ENCODE measurements around the gene ADAMTS9.

Gene ADAMTS9

DNA sequence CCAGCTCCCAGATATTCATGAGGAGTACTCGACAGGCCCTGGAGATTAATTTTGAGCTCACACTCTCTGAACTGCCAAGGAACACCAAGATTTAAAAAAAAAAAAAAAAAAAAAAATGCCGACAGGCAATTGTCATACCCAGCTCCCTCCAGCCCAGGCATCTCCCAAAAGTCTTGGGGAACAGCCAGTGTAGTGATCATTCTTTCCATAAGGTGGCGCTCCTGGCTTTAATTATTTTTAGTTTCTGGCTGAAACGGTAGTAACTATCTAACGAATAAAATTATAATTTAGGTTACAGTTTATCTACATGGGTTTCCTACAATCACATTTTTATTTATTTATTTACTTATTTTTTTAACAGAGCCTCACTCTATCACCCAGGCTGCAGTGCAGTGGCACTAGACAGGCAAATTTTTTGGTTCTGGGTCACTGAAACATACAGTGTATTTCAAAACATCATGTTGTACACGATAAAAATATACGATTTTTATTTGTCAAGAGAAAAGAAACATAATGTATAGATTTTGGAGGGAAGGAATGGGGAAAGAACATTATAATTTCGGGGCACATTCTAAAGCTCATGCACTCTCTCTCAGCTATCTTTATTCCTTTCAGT, 157.3 kb downstream of the ADAMTS9 start:
- peak; percentile 15 to 25 for DNase-seq

GRCh38 chr3:64523324-64523723, 164.5 kb downstream of the ADAMTS9 start:
- no peak for DNase-seq

GRCh38 chr3:64520334-64520733, 167.5 kb downstream of the ADAMTS9 start:
- DNase-seq, result no peak

- no peak for DNase-seq
Measured at GRCh38 chr3:64518950-64519349, 168.8 kb downstream of the ADAMTS9 start.

- DNase-seq, result no peak
Measured at GRCh38 chr3:64518496-64518895, 169.3 kb downstream of the ADAMTS9 start.

DNA sequence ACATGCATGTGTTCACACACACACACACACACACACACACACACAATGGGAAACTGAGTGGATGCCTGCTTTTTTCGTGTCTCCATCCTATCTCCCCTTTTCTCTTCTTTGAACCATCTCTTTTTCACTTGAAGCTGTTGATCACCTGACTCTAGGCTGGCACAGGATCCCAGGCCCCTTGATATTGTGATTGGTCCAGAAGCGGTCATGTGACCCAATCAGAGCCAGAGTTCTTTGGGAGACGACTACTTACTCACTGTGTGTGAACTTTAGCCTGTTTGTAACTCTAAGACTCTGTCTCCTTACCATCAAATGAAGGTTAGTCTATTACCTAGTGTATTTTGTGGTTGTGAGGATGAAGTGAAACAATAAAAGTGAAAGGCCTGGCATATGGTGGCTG, 172.9 kb downstream of the ADAMTS9 start:
- DNase-seq, result no peak

GRCh38 chr3:64509206-64509605, 178.6 kb downstream of the ADAMTS9 start:
- no peak for DNase-seq

- DNase-seq, result no peak
Measured at GRCh38 chr3:64508140-64508539, 179.7 kb downstream of the ADAMTS9 start.

DNA sequence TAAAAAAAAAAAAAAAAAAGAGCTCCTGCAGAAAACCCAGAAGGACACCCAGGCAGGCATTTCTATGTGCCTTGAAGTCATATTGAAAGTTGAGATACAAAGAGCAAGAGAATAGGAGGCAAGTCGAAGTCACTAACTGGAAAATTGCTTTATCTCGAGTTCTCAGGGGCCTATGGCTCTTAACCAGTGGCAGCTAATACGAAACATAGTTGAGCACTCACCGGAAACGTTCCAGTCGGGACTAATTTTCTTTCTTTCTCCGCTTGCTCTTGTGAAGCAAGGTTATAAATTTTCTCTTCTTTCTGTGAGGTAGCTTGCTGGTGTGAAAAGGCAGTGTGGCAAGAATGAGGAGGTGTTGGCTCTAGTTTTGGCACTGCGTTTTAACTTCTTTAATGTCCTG, 181.5 kb downstream of the ADAMTS9 start:
- DNase-seq, result no peak

GRCh38 chr3:64505419-64505818, 182.4 kb downstream of the ADAMTS9 start:
- DNase-seq, result peak; percentile 13 to 68

DNA sequence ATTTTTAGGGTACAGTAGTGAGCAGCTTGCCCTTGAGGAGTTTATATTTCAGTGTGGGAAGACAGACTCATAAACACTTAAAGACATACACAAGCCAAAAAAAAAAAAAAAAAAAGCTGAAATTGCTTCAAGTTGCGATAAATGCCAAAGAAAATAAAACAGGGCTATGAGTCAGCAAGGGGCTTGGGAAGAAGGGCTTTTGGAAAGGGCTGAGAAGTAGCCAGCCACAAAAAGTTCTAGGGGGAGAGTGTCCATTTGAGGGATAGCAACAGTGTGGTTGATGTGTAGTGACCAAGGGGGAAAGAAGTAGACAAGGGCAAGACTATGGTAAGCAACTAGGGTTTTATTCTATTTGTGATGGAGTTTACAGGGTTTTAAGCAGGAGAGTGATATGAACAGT, 185.5 kb downstream of the ADAMTS9 start:
- no peak for DNase-seq

- no peak for DNase-seq
Measured at GRCh38 chr3:64501298-64501906, 186.4 kb downstream of the ADAMTS9 start.

- DNase-seq, result no peak
Measured at GRCh38 chr3:64496786-64497490, 190.9 kb downstream of the ADAMTS9 start.

DNA sequence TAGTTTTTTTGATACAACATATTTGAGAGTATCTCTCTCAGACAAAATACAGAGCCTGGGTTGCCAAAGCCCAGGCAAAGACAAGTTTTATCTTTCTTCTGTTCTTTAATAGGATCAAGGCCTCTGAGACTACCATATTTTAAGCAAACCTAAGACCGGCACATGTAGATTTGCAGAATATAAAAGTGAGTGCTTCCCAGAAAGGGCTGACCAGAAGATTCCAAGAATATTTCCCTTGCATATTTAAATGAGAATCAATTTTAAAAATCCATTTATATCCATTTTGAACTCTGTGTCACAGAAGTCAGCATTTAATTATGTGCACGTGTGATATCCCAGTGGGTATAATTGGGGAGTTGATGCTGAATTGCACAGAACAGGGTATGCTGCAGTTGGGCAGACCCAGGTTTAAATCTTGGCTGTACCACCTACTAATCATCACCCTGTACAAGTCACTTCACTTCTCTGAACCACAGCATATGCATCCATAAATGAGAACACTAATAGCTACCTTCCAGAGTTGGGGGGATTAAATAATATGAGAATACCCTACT, 191.9 kb downstream of the ADAMTS9 start:
- no peak for DNase-seq

DNA sequence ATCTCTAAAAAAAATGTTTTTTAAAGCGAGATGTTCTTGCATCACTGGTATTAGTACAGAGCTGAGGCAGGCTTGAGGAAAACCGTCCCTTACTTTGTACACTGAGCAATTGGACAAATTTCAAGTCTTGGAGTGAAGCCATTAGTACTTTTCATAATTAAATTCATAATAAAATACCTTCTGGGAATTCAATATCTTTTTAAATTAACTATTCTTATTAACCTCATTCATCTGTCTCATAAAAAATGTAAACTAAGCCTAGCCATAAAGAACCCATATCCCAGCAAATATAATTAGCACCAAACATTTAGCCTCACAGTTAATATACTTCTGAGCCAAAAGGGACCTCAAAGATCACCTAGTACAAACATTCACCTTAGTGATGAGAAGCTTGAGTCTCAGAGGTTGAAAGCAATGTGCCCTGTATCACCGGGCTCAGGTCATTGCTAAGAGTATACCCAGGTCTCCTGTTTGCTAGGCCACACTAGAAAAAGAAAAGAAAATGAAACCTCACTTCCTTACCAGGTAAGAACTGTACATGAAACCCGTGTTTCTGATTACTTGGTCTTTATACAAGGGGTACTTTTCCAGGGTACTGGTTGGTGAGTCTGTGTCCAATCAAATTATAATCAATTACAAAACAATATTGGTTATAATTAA, 192.5 kb downstream of the ADAMTS9 start:
- DNase-seq, result no peak

DNA sequence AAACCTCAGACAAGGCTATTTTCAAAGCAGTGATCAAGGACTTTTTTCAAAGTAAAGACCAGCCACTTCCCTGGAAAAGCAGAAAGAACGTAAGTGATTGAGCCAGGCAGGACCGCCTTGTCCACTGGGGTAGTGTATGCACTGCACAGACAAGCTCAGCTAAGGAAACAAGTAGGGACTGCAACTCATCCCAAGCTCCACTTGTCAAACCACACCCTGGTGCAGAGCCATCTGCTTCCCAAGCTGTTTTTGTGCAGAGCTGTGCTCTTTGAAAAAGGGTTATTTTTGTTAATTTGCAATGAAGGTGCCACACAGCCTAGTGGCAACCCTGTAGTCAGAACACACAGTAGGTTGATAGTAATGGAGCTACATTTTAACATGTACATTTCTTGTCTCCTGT, 193.3 kb downstream of the ADAMTS9 start:
- DNase-seq, result no peak

GRCh38 chr3:64493149-64493548, 194.7 kb downstream of the ADAMTS9 start:
- DNase-seq, result no peak

DNA sequence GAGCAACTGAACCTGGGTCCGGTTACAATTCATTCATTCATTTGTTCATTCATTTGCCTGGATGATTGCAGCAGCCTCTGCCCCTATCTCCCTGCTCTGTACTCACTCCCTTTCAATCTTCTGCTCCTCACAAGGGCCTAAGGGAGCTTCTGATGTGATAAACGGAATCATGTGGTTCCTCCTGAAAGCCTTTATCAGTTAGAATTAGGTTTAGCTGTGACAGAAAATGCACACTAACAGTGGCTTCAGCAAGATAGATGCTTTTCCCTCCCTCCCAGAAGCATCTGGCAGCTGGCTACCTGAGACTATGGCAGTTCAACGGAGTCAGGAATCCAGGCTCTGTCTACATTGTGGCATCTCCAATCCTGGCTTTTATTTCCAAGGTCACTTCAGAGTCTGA, 196.0 kb downstream of the ADAMTS9 start:
- DNase-seq, result no peak

- DNase-seq, result no peak
Measured at GRCh38 chr3:64490180-64490724, 197.5 kb downstream of the ADAMTS9 start.

GRCh38 chr3:64489361-64490044, 198.3 kb downstream of the ADAMTS9 start:
- DNase-seq, result no peak

GRCh38 chr3:64488939-64489338, 198.9 kb downstream of the ADAMTS9 start:
- no peak for DNase-seq

- DNase-seq, result peak; percentile 66 to 71
Measured at GRCh38 chr3:64484289-64484992, 203.4 kb downstream of the ADAMTS9 start.
